EH (cell line): ENCODE results near the gene DDI1.
"Not testable (repeated sequence)": the region's sequence is repeated elsewhere in the genome, so short reads cannot be mapped to it uniquely, and the experiment has no call there.

Source experiments
- DNase-seq: peaks from one replicate; pipeline ENCODE4 v3.0.0-alpha.2; 2015; ENCODE audit warnings: low read depth

DDI1 gene

DNA sequence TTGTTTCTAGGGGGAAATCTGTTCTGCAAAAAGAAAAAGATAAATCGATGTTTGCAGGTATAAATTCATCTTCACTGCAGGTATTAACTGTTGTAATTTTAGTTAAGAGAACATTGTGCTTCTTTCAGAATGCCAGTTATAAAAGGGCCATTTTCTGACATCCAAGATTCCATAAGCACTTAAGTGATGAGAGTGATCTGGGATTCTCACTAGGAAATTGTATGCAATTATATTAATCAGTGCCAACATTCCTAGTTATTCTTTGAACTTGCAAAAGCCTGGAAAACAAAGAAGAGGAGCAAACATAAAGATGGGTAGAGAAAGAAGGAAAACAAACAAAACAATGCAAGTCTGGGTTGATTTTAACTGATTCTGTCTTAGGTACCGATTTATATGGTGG lies 5.4 kb downstream of the DDI1 start:
- DNase-seq: no peak

DNA sequence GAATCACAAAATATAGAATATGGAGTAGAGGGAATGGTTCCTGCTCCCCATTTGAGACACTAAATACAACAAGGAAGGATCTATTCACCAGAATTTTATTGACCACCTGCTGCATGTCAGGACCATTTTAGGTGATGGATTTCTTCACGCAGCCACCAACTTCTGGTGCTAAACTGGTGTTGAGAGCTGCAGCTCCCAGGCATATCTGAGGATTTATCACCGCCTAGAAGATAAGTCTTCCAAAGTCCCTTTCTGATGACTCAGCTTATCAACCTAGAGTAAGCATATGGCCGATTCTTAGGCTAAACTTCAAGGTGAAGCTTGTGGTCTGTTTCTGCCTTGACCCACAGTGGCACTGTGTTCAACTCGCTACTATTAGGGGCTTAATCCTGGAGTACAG lies 6.7 kb downstream of the DDI1 start:
- no peak for DNase-seq

DNA sequence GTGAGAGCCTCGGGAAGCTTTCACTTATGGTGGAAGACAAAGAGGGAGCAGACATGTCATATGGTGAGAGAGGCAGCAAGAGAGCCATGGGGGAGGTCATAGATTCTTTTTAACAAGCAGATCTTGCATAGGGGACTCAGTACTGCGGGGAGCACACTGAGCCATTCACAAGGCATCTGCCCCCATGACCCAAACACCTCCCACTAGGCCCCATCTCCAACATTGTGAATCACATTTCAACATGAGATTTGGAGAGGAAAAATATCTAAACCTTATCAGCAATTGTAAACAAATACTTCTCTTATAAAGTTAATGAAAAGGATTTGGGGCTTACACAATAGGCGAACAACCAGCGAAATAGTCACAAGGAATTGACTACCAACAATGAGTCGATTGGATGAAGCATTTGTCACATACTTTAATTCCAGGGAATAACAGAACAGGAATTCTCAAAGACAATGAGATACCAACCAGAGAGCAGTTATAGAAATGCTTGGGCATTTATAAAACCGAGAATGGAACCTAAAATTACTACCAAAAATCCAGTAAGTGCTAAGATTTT lies 7.3 kb downstream of the DDI1 start:
- DNase-seq: peak; percentile 15

DNA sequence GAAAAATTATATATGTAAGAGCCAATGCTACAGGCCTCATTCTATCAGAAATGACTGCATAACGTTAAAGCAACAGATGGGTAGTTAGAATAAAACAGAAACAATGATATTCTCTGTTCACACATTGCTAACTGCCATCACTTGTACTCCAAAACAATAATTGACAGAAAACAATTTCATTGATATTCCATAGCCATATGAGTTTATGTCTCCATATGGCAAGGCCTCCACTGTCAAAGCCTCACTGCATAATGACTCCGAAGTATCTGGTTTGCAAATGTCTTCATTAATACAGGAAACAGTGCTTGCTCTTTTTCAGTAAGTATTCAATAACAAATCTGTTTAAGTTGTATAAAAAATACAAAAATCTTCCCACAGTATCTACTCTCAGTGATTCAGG lies 9.9 kb downstream of the DDI1 start:
- DNase-seq: no peak

DNA sequence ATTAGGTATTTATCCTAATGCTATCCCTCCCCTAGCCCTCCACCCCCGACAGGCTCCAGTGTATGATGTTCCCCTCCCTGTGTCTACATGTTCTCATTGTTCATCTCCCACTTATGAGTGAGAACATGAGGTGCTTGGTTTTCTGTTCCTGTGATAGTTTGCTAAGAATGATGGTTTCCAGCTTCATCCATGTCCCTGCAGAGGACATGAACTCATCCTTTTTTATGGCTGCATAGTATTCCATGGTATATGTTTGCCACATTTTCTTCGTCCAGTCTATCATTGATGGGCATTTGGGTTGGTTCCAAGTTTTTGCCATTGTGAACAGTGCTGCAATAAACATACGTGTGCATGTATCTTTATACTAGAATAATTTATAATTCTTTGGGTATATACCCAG lies 10.4 kb downstream of the DDI1 start:
- DNase-seq: not testable (repeated sequence)

DNA sequence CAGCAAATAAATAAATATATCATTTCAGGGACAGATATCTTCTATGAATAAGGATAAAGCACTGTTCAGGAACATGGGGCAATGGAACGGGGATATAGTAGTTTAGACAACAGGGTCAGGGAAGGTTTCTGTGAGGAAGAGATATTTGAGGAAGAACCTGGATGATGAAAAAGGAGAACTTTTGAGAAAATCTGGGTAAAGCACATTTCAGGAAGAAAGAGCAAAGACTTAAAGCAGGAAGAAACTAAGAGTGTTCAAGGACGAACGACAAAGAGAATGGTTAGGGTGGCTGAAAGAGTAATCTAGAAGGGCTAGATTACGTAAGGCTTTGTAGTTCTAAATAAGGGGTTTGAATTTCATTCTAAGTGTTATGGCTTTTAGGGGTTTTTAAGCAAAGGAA lies 12.7 kb downstream of the DDI1 start:
- no peak for DNase-seq

DNA sequence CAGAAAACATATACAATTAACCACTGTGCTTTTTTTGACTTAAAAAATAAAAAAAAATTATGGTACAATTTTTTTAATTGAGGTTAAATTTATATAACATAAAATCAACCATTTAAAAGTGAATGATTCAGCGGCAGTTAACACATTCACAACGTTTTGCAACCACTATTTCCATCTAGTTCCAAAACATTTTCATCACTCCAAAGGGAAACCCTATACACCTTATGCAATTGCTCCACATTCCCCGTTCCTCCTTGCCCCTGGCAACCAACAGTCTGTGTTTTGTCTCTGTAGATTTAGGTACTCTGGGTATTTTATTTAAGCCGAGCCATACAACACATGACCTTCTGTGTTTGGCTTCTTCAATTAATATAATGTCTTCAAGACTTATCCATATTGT lies 15.3 kb downstream of the DDI1 start:
- no peak for DNase-seq

DNA sequence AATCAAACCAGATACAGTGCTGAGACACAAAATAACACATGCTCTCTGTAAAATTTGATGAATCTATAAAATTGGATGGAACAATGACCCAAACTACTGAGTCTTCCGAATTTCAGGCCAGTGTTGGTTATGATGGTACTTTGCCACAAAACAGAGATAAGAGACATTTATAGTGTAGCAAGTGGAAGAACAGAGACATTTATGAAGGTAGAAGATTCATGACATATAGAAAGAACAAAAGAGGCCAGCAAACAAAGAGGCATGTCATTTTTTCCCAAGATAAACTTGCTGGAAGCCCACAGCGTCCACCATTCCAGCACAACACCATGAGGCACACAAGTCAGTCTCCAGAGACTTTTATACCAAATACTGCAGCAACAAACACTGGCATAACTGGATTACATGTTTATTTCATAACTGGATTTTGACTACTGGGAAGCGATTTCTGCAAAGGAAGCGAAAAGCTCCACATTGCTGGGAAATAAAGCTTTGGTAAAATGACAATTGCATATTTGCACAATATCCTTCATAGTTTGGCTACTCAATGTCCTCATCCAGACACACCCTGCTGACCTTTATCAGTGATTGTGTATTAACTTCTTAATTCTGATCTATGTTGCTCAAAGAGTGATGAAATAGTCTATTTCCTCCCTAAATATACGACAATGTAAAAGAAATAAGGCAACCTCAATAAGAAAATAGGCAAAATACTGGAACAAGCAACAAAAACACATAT lies 17.5 kb downstream of the DDI1 start:
- no peak for DNase-seq

DNA sequence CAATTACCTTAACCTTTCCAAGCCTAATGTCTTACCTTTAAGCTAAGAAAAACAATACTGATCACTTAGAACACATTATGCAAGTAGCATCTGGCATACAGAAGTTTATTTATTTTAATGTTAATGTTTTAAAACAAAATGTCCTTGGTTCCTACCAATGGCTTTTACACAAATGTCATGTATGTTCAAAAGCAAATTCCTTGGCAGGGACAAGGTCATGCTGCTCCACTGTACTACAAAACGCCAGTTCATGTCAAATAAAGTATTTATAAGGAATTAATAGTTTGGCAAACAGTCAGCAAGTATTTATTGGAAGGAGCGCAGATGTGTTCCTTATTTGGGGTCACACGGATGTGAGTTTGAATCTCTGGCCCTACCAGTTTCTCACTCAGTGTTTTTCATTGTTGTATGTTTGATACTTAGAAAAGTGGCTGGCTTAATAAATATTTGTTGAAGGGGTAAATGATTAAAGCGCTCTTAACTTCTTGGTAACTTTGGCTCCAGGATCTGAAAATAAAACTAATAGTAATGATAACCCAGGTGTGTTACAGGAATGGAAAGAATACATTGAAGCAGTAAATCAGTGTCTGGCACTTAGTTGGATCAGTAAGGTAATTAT lies 18.6 kb downstream of the DDI1 start:
- DNase-seq: no peak

DNA sequence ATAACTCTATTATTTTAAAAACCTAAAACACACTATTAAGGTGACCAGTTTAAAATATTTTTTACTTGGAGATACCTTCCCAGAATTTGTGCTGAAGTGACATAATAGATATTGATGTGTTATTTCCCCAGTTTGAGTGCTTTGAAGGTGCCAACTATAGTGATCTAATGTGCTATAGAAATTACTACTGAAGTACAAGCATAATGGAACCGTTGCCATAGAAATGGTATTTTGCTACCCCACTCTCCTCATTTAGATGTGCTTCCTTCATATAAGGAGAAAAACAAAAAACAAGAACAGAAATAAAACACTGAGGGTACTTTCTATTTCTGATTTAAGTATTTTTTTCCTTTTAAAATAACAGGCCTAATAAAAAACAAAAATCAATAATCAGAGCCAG lies 19.2 kb downstream of the DDI1 start:
- no peak for DNase-seq

DNA sequence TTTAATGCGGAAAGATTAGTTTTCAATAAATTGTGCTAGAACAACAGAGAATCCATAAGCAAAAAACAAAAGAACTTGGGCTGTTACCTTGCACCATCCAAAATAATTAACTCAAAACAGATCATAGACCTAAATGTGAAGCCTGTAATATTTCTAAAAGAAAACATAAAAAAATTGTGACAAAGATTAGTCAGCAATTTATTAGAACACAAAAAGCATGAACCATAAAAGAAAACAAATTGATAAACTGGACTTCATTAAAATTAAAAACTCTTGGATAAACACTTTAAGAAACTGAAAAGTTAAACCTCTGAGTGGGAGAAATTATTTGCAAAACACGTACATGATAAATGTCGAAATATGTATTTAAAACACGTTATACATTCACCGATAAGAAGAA lies 21.5 kb downstream of the DDI1 start:
- DNase-seq: no peak

DNA sequence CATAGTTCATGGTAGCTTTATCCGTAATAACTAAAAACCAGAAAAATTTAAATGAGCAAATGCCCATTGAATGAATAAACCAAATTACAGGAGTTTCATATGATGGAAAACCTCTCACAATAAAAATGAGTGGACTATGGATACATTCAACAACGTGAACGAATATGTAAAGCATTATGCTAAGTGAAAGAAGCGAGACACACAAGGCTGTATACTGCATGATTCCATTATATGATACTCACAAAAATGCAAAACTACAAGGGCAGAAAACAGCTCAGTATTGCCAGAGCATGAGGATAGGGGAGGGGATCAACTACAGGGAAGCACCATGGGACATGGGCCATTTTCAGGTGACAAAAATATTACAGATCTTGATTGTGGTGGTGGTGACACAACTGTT lies 22.2 kb downstream of the DDI1 start:
- DNase-seq: no peak

DNA sequence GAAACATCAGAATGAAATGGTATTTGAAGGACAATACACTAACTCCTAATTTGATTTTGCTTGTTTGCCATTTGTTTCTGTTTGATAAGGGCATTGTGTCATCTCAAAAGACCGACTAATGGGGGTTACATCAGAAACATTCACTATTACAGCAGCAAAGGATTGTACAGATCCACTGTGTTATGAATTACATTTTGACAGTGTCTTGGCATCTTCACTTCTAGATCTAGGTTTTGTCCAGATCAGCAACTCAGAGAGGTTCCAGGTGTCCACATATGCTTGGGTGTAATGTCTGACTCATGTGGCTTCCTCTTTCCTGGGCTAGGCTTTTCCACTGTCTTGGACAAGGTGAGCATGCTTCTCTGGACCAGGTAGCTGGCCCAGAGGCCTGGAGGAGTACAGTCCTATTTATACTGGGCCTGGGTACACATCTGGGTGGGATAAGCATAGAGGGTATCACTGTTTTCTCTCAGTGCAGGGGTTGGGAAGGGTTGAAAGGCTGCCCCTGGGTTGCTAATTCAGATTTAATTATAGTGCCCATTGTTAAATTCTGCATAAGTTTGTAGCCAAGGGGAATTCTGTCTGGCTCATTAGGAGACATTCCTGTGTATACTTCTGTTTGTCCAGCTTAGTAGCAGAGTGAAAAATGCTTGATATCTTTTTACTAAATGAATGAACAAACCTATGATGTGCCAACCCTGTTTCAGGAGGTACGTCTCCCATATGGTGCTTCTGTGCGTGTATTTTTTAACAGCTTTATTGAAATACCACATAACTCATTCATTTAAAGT lies 23.8 kb downstream of the DDI1 start:
- no peak for DNase-seq

DNA sequence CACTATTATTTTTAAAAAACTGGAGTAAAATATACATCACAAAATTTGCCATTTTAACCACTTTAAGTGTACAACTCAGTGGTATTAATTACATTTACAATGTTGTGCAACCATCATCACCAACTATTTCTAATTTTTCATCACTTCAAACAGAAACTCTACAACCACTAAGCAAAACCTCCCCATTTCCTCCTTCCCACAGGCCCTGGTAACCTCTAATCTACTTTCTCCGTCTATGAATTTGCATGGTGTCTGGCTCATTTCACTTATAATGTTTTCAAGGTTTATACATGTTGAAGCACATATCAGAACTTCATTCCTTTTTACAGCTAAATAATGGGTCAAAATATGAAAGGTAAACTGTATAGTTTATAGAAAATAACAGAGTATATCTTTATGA lies 24.4 kb downstream of the DDI1 start:
- no peak for DNase-seq

DNA sequence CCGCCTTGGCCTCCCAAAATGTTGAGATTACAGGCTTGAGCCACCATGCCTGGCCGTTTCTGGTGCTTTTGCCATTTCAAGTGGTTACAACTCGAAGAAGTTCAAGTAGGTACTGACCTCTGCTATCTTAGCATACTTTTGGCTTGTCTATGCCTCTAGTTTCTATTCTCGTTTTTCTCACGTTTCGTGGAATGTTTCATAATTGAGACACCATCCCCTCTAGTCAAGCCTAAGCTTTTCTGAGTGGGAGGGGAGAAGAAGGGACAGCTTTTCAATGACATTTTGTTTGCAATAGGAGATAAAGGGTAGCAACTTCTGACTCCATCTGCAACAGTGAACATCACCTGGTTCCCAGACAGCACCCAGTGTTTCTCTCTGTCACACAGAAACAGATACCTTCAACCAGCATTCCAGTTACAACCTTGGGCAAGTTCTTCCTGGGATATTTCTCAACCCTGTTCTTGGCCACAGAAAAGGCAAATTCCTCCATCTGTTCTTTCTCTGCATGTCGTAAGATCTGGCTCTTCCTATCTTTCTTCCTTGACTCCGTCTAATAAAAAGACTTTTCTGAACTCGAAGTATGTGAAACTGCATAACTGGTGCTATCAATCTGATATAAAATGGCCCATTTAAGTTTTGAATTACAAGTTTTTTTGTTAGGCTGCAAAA lies 25.5 kb downstream of the DDI1 start:
- DNase-seq: no peak

DNA sequence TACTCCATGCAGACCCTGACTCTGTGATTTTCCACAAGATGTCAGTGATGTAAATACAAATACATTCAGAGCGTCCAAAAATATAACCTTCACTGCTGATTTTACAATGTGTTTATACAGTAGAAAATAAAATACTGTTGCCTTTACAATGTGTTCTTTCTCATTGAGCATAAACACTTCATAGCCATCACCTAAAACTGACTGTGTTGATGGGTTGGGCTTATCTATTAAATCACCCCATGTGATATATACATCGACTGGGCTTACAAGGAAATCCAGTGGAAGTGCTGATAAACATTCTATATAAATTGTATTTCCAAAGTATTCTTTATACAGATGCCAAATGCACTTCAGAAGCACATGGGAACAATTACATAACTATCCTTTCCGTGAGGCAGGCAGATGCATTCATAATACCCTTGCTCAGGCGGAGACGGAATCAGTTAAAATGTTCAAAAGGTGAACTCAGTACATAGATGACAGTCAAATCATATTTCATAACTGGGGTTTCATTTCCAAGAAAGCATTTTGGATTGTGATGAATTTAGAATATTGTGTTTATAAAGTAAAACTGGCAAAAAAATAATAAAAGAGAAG lies 27.7 kb downstream of the DDI1 start:
- no peak for DNase-seq

DNA sequence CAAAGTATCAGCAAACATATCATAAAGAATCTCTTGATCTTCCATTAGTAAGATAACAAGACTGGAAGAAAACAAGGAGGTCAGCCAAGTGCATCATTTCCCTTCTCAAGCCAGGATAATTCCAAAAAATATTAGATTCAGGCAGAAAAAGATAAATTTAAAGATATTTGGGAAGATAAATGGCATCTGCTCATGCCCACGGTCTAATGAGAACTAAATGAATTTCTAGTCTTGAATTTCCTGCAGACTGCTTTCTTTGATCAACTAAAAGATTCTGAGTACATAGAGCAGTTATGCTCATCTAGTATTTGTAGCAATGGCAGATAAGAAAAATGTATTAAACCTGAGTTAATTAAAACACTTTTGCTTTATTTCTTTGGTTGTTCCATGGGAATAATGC lies 31.1 kb downstream of the DDI1 start:
- no peak for DNase-seq

DNA sequence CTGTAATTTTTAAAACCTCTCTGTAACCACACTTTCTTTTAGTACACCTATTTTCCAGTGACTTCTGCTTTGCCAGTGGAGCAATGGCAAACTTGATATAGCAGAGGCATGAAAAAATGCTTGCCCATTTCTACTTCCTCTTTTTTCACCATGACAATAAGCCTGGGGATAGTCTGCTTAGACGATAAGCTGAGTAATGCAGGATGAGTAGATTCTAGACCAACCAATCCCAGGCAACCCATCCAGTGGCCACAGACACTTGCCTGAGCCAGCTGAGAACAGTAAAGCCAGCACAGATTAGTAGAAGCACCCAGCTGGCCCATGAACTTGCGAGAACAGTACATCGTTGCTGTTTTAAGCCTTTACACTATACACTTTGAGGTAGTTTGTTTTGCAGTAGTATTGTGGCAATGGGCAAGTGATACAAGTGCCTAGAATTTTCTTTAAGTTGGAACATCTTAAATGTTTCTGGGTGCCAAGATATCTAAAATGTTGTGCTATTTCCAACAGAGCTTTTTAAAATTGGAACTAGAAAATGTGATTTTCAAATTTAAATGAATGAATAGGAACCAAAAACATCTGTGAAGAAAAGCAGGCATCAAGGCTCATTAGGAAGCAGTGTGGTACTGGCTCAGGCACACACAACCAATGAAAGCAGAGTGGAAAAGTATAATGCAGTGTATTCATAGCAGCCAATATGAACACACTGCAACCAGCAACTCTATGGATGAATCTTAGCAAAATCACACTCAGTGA lies 37.7 kb downstream of the DDI1 start:
- DNase-seq: peak; percentile 11

DNA sequence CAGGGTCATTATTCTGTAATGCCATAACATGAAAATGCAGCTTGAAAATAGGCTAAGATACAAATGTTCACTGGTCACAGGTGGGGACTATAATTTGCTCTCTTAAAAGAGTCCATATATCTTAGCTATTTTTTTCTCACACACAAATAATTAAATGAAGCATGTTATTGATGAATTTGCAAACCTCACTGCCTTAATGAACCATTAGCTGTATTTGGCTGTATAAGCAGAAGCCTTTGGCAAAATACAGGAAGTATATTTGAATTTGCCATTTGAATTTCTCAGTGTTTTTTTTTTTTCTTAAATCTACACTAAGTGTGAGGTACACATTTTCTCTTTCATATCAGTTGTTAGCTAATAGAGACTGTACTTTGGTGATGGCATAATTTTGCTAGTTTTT lies 38.7 kb downstream of the DDI1 start:
- no peak for DNase-seq

DNA sequence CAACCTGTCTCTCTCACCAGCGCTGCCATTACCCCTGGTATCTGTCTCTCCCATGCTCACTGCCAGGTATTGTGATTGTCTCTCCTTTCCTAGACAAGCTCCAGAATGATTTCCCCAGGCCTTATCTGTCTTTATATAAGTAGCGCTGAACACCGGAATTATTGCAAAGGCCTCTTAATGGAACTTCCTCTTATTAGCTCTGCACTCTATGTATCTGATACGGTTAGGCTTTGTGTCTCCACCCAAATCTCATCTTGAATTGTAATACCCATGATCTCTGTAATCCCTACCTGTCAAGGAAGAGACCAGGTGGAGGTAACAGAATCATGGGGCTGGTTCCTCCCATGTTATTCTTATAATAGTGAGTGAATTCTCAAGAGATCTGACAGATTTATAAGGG lies 39.3 kb downstream of the DDI1 start:
- no peak for DNase-seq

DNA sequence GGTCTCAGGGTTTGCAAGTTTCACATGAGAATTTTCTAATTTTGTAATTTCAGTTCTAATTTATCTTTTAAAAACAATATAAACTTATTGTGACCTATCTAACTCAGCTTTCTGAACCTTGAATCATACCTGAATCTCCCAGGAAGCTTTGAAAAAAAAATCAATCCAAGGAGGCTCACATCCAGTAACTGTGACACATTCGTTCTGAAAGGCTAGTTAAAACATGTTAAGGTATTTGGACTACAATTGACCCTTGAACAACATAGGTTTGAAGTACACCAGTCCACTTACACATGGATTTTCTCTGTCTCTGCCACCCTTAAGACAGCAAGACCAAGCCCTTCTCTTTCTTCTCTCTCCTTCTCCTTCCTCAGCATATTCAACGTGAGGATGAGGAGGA lies 40.0 kb downstream of the DDI1 start:
- no peak for DNase-seq
